PC-3 (cell line): ENCODE measurements around the gene FBRS. TPM values are rescaled to one million over a fixed set of nuclear protein-coding genes. Genes with fewer than 3 reads are reported as not detected.
"Not testable (repeated sequence)": the region's sequence is repeated elsewhere in the genome, so short reads cannot be mapped to it uniquely, and the experiment has no call there.

Experiments
- ATAC-seq: fragments of 200-7000 bp; cut with Tn5 transposase; 2 replicates; pipeline ENCODE4 v1.9.1; 2020; ENCODE audit warnings: mild to moderate bottlenecking, moderate library complexity
- BruUV-seq: library from RNA; stranded (reverse); fragments of 400-500 nt; replicated peaks from 2 replicates; lab custom pipeline; 2021; lab: Mats Ljungman, UMichigan
- CTCF ChIA-PET: fragments of 300-600 bp; sonication (Branson Sonifier 250); formaldehyde crosslinking; loops from one replicate; lab custom pipeline; 2022; ENCODE audit warnings: antibody characterized with exemption; lab: Charles Lee
- POLR2A ChIA-PET: fragments of 300-600 bp; sonication (Branson Sonifier 250); formaldehyde crosslinking; loops from one replicate; lab custom pipeline; 2022; ENCODE audit warnings: antibody characterized with exemption; ENCODE audit not compliant: unreplicated experiment; lab: Charles Lee
- DNase-seq: peaks from one replicate; pipeline ENCODE4 v3.0.0-alpha.2; 2015
- H2AFZ ChIP-seq: fragments of 300-600 bp; sonication (generic); 2 replicates; pipeline ENCODE4 v1.6.0; 2016; ENCODE audit warnings: antibody characterized with exemption, low read length
- H3F3A ChIP-seq: fragments of 300-600 bp; sonication (generic); one replicate; pipeline ENCODE4 v1.6.0; 2017; ENCODE audit warnings: antibody characterized with exemption, low read length, control low read depth, mild to moderate bottlenecking; ENCODE audit not compliant: unreplicated experiment
- H3K27ac ChIP-seq: fragments of 300-600 bp; sonication (generic); 2 replicates; pipeline ENCODE4 v1.5.1; 2016; ENCODE audit warnings: mild to moderate bottlenecking, low read length
- H3K27me3 ChIP-seq: fragments of 300-600 bp; sonication (generic); 2 replicates; pipeline ENCODE4 v1.6.1; 2016; ENCODE audit warnings: low read length, mixed read lengths
- H3K36me3 ChIP-seq: fragments of 300-600 bp; sonication (generic); 2 replicates; pipeline ENCODE4 v1.6.1; 2016; ENCODE audit warnings: low read depth, mixed run types, low read length, mixed read lengths
- H3K4me1 ChIP-seq: fragments of 300-600 bp; sonication (generic); 2 replicates; pipeline ENCODE4 v1.5.1; 2016; ENCODE audit warnings: low read length; ENCODE audit not compliant: insufficient read depth
- H3K4me2 ChIP-seq: fragments of 300-600 bp; sonication (generic); 2 replicates; pipeline ENCODE4 v1.6.0; 2016; ENCODE audit warnings: low read length
- H3K4me3 ChIP-seq: fragments of 300-600 bp; sonication (generic); 2 replicates; pipeline ENCODE4 v1.5.1; 2016; ENCODE audit warnings: mild to moderate bottlenecking, low read length, mixed read lengths
- H3K79me2 ChIP-seq: fragments of 300-600 bp; sonication (generic); 2 replicates; pipeline ENCODE4 v1.6.1; 2017; ENCODE audit warnings: low read length, mixed read lengths
- H3K9ac ChIP-seq: fragments of 300-600 bp; sonication (generic); 2 replicates; pipeline ENCODE4 v1.6.0; 2016; ENCODE audit warnings: mild to moderate bottlenecking, low read length
- H3K9me2 ChIP-seq: fragments of 300-600 bp; sonication (generic); replicated peaks from 2 replicates; pipeline ENCODE4 v1.6.1; 2016; ENCODE audit warnings: mixed run types, low read length, mixed read lengths
- H3K9me3 ChIP-seq: fragments of 300-600 bp; sonication (generic); 2 replicates; pipeline ENCODE4 v1.6.1; 2016; ENCODE audit warnings: low read length, mixed read lengths
- H4K20me1 ChIP-seq: fragments of 300-600 bp; sonication (generic); 2 replicates; pipeline ENCODE4 v1.6.1; 2016; ENCODE audit warnings: low read length, mixed read lengths
- EZH2 ChIP-seq: fragments of 300-600 bp; sonication (generic); IDR thresholded peaks from one replicate; pipeline ENCODE4 v1.6.1; 2017; ENCODE audit warnings: antibody characterized with exemption, mild to moderate bottlenecking, low read length; ENCODE audit not compliant: unreplicated experiment
- intact Hi-C: fragments of 100-400 bp; cut with micrococcal nuclease; formaldehyde crosslinking; loops from 2 replicates; pipeline ENCODE4 v1.9.0; 2023
- total RNA-seq: library from RNA; depleted of rRNA; stranded (reverse); fragments of >200 nt; gene quantifications from 2 replicates; pipeline ENCODE4 v1.2.3, GENCODE V29; 2014
- TF ChIP-seq, protein P1 (sequence below): fragments of 300-600 bp; sonication (generic); conservative IDR thresholded peaks from 2 replicates; pipeline ENCODE4 v1.5.1; 2017; ENCODE audit warnings: antibody characterized with exemption, low read depth, mild to moderate bottlenecking, low read length

FBRS gene
- total RNA-seq, 1 experiment from 2014 or later = 22.2 TPM

DNA sequence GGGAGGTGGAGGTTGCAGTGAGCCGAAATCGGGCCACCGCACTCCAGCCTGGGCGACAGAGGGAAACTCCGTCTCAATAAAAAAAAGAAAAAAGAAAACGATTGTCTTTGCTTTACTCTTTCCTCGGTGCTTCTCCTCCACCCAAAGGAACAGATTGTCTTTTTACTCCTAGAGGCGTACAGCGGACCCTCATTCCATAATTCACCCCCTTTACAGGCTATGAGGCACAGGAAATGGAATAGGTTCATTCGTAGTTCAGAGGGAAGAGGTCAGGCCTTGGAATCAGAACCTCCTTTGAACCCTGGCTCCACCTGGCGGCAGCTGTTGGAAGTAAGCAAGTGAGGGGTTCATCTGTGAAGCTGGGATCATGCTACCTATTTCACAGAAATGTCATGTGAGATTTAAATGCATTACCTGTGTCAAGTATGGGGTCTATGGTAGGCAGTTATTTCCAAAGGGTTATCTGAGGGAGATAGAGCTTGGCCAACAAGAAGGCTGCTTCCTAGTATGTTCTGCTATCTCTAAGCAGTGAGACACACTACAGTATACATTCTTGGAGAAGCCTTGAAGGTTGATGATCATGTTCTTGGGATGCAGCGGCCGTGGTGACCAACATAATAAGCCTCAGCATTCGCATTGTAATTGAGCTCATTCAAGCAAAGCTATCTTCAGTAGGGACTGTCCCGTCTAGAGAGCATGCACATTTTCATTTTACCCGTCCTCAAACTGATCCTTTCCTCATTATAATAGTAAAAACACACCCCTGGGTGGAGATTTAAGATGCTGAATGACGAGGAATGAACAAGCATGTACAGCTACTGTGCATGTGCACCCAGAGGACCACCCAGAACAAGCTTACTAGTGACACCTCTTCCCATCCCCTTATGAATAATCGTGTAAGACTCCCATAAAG lies 29.3 kb upstream of the FBRS start:
- peaks cover 3% of the 10 kb centered on the region; the same call in 1 of the 2 replicates for H3K4me1 ChIP-seq
- H3K27me3 ChIP-seq = no peaks in the 10 kb centered on the region
- no peak for TF ChIP-seq EZH2
- TF ChIP-seq, protein P1, sequence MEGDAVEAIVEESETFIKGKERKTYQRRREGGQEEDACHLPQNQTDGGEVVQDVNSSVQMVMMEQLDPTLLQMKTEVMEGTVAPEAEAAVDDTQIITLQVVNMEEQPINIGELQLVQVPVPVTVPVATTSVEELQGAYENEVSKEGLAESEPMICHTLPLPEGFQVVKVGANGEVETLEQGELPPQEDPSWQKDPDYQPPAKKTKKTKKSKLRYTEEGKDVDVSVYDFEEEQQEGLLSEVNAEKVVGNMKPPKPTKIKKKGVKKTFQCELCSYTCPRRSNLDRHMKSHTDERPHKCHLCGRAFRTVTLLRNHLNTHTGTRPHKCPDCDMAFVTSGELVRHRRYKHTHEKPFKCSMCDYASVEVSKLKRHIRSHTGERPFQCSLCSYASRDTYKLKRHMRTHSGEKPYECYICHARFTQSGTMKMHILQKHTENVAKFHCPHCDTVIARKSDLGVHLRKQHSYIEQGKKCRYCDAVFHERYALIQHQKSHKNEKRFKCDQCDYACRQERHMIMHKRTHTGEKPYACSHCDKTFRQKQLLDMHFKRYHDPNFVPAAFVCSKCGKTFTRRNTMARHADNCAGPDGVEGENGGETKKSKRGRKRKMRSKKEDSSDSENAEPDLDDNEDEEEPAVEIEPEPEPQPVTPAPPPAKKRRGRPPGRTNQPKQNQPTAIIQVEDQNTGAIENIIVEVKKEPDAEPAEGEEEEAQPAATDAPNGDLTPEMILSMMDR = peak; percentile 88
- H3K4me2 ChIP-seq = peak overlapping the region; percentile 53; the same call in 1 of the 2 replicates
- intact Hi-C loops = loop anchor here (2.0 kb wide), 1 partner anchor 18 kb away; the partner anchor contains the start of gene ZNF689
- no peak overlapping the region for H3K9ac ChIP-seq
- H3F3A ChIP-seq = no peaks in the 10 kb centered on the region
- H3K4me3 ChIP-seq = no peak overlapping the region
- H3K27ac ChIP-seq = no peak overlapping the region
- ChIA-PET CTCF (interaction anchor here (1.3 kb wide), 1 partner anchor 199 kb away, joined by 4 read pairs; the partner anchor contains the start of gene DCTPP1), POLR2A (no interaction called here)
- H3K36me3 ChIP-seq = no peaks in the 10 kb centered on the region
- H3K9me2 ChIP-seq = no peaks in the 10 kb centered on the region
- ATAC-seq (peak; percentile 88), DNase-seq (peak; percentile 84)
- no peaks in the 10 kb centered on the region for H3K79me2 ChIP-seq
- peak overlapping the region; percentile 71 for H2AFZ ChIP-seq
- no TSS peak for BruUV-seq
- no peaks in the 10 kb centered on the region for H3K9me3 ChIP-seq
- no peaks in the 10 kb centered on the region for H4K20me1 ChIP-seq

DNA sequence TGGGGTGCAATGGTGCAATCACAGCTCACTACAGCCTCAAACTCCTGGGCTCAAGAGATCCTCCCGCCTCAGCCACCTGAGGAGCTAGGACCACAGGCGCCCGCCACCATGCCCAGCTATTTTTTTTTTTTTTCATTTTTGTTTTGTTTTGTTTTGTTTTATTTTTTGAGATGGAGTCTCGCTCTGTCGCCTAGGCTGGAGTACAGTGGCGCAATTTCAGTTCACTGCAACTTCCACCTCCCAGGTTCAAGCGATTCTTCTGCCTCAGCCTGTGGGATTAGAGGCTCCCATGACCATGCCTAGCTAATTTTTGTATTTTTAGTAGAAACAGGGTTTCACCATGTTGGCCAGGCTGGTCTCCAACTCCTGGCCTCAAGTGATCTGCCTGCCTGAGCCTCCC lies 25.8 kb upstream of the FBRS start:
- ATAC-seq, H2AFZ ChIP-seq, H3K36me3 ChIP-seq, BruUV-seq, DNase-seq, H3K9me2 ChIP-seq, H4K20me1 ChIP-seq, H3K4me1 ChIP-seq, H3K9ac ChIP-seq, H3K27ac ChIP-seq, H3K9me3 ChIP-seq, H3F3A ChIP-seq, H3K27me3 ChIP-seq, H3K4me3 ChIP-seq, CTCF ChIA-PET, H3K4me2 ChIP-seq: not testable (repeated sequence)
- POLR2A ChIA-PET = interaction anchor here (0.6 kb wide), 1 partner anchor 567 kb away, joined by 3 read pairs; no protein-coding TSS in a partner anchor
- intact Hi-C loops = loop anchor here (10.0 kb wide), 2 partner anchors 58 to 108 kb away; partner anchors contain the start of genes ZNF688 and ZNF768
- peaks cover 13% of the 10 kb centered on the region for H3K79me2 ChIP-seq

DNA sequence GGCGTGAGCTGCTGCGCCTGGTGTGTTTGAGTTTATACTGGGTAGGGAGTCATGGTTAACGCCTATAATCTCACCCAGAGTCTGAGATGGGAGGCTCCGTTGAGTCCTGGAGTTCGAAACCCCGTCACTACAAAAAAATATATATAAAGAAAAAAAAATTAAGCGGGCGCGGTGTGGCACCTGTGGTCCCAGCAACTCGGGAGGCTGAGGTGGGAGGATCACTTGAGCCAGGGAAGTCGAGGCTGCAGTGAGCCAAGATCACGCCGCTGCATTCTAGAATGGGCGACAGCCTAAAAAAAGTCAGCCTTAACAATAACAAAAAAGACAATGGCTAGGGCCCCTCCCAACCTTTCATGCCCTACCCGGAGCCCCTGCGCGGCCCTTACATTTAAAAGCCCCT lies 24.7 kb upstream of the FBRS start:
- H3K9me3 ChIP-seq = no peaks in the 10 kb centered on the region
- peaks cover 2% of the 10 kb centered on the region; the same call in 1 of the 2 replicates for H3K4me1 ChIP-seq
- intact Hi-C loops = loop anchor here (10.0 kb wide), 2 partner anchors 59 to 109 kb away; partner anchors contain the start of genes ZNF688 and ZNF768
- H3K79me2 ChIP-seq = peaks cover 13% of the 10 kb centered on the region
- H3K9me2 ChIP-seq = no peaks in the 10 kb centered on the region
- H3K27me3 ChIP-seq = no peaks in the 10 kb centered on the region
- H3K9ac ChIP-seq = peak overlapping the region; percentile 61
- ChIA-PET POLR2A (interaction anchor here (0.5 to 0.9 kb wide), 3 partner anchors 89 to 568 kb away, joined by 3 to 16 read pairs (median 3); partner anchors contain the start of genes ALDOA and DCTPP1), CTCF (no interaction called here)
- peak overlapping the region; percentile 80 for H3K4me3 ChIP-seq
- peak overlapping the region; percentile 81 for H3K4me2 ChIP-seq
- ATAC-seq (no peak), DNase-seq (no peak)
- no peaks in the 10 kb centered on the region for H4K20me1 ChIP-seq
- TF ChIP-seq, protein P1 = no peak
- no peaks in the 10 kb centered on the region for H3K36me3 ChIP-seq
- H2AFZ ChIP-seq = no peak overlapping the region
- no peaks in the 10 kb centered on the region for H3F3A ChIP-seq
- BruUV-seq = TSS peak; percentile 84
- H3K27ac ChIP-seq = peak overlapping the region; percentile 54
